ENCODE results near the gene TADA1. TPM values are rescaled to one million over a fixed set of nuclear protein-coding genes. Genes with fewer than 3 reads are reported as not detected.
A peak's percentile ranks its signal among the peaks of the same experiment; 100 is the strongest.

Gene TADA1, protein sequence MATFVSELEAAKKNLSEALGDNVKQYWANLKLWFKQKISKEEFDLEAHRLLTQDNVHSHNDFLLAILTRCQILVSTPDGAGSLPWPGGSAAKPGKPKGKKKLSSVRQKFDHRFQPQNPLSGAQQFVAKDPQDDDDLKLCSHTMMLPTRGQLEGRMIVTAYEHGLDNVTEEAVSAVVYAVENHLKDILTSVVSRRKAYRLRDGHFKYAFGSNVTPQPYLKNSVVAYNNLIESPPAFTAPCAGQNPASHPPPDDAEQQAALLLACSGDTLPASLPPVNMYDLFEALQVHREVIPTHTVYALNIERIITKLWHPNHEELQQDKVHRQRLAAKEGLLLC
- total RNA-seq (2014; rRNA removed; shearing (Covaris generic); ENCODE audit: low replicate concordance) = 19.5 and 28.4 TPM in 2 replicates

- DNase-seq = peak; percentile 99
- H3K27me3 ChIP-seq = no peaks in the 10 kb centered on the region
- H3K9me3 ChIP-seq = 0 out of 2 replicates have a peak, but pooled peaks cover 2% of the 10 kb centered on the region
- peaks cover 10% of the 10 kb centered on the region for H3K36me3 ChIP-seq
- H3K4me3 ChIP-seq = peak within 1 kb of the TSS; percentile 91
These were observed at the start of gene TADA1 for GRCh38 chr1:166875734-166876539. TADA1 (minus strand) TSS chr1:166876264; CDS start chr1:166876233, 31 bp downstream.

GRCh38 chr1:166924823-166925541 lies 48.9 kb upstream of the TADA1 start:
- Histone ChIP-seq H3K27me3 (peaks cover 4% of the 10 kb centered on the region; the same call in 1 of the 2 replicates), H3K36me3 (no peaks in the 10 kb centered on the region), H3K4me3 (no peak overlapping the region), H3K9me3 (no peaks in the 10 kb centered on the region)
- DNase-seq = no peak

- DNase-seq = no peak
- Histone ChIP-seq H3K9me3 (no peaks in the 10 kb centered on the region), H3K36me3 (no peaks in the 10 kb centered on the region), H3K4me3 (no peak overlapping the region), H3K27me3 (peaks cover 14% of the 10 kb centered on the region; the same call in 1 of the 2 replicates)
These were observed 44.8 kb upstream of the TADA1 start for GRCh38 chr1:166920561-166921475.

GRCh38 chr1:166918956-166919316 lies 42.9 kb upstream of the TADA1 start:
- Histone ChIP-seq H3K4me3 (no peak overlapping the region), H3K27me3 (peaks cover 14% of the 10 kb centered on the region; the same call in 1 of the 2 replicates), H3K36me3 (no peaks in the 10 kb centered on the region), H3K9me3 (no peaks in the 10 kb centered on the region)
- DNase-seq = no peak

- Histone ChIP-seq H3K9me3 (no peaks in the 10 kb centered on the region), H3K36me3 (no peaks in the 10 kb centered on the region), H3K27me3 (peaks cover 14% of the 10 kb centered on the region; the same call in 1 of the 2 replicates), H3K4me3 (no peak overlapping the region)
- no peak for DNase-seq
These were observed 42.3 kb upstream of the TADA1 start for GRCh38 chr1:166918088-166918955.

DNA sequence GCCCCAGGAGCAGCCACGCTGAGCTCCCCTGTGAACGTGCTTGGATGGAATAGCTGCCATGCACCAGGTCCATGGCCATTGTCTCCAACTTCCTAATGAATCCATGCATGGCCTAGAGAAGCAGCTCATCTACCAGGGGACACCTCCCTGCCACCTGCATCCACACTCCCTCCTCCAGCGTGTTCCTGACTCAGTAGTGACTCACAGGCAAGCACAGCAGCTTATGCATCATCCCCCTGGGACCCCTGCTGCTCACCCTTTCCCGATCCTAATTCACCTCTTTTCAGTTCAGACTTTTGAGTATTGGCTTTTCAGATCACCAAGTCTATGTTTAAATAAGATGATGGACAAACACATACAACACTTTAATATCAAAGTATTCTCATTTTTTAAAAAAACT lies 39.9 kb upstream of the TADA1 start:
- Histone ChIP-seq H3K4me3 (no peak overlapping the region), H3K9me3 (peaks cover 3% of the 10 kb centered on the region), H3K27me3 (peaks cover 14% of the 10 kb centered on the region; the same call in 1 of the 2 replicates), H3K36me3 (no peaks in the 10 kb centered on the region)
- DNase-seq = peak; percentile 65

DNA sequence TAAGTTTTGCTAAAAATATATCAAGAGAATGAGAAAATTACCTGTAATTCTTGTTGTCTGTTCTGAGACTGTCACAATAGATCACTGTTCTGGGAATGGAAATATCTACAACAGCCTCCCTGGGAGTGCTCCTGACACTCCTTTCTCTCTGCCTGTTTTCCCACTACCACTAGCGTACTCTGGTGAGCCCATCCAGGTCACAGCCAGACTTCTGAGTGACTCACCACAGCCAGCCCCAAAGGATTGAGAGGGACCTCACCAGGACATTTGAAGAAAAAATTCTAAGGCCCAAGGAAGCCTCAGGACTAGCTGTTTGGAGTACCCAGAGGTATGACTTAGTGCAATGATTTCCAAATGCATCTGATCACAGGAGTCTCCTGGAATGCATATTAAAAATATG lies 39.0 kb upstream of the TADA1 start:
- Histone ChIP-seq H3K9me3 (peaks cover 3% of the 10 kb centered on the region), H3K36me3 (no peaks in the 10 kb centered on the region), H3K27me3 (peaks cover 11% of the 10 kb centered on the region; the same call in 1 of the 2 replicates), H3K4me3 (no peak overlapping the region)
- DNase-seq = no peak

DNA sequence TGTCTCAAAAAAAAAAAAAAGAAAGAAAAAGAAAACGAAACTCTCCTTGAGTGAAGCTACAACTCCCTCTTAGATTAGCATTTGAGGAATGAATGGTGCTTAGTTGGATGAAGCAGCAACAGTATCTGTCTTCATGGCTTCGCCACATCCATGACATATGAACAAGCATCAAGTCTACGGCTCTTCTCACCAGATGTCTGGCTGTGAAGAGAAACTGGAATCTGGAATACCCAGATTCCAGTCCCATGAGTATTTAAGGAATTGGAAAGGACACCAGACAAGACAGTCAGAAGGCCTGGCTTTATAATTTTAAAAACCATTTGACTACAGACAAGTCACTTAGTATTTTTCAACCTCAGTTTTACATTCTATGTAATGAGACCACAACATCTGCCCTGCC lies 38.0 kb upstream of the TADA1 start:
- 0 out of 2 replicates have a peak, but pooled peaks cover 3% of the 10 kb centered on the region for H3K27me3 ChIP-seq
- DNase-seq = no peak
- H3K9me3 ChIP-seq = peaks cover 3% of the 10 kb centered on the region
- H3K36me3 ChIP-seq = no peaks in the 10 kb centered on the region
- H3K4me3 ChIP-seq = no peak overlapping the region

DNA sequence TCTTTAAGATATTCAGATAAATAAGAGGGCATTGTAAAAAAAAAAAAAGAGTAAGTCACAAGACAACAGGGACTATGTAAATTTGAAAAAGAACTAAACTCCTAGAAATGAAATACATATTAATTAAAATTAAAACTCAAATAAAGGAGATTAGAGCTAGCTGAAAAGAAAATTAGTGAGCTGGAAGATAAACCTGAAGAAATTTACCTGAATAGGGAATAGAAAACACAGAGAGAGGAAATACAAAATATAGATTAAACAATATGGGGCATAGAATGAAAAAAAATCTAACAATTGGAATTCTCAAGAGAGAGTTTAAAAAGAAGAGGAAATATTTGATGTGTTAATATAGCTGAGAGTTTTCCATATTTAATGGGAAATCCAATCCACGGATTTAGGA lies 35.6 kb upstream of the TADA1 start:
- 0 out of 2 replicates have a peak, but pooled peaks cover under 1% of the 10 kb centered on the region for H3K27me3 ChIP-seq
- peaks cover 3% of the 10 kb centered on the region for H3K9me3 ChIP-seq
- no peak for DNase-seq
- no peaks in the 10 kb centered on the region for H3K36me3 ChIP-seq
- no peak overlapping the region for H3K4me3 ChIP-seq

GRCh38 chr1:166910396-166910994 lies 34.4 kb upstream of the TADA1 start:
- Histone ChIP-seq H3K27me3 (no peaks in the 10 kb centered on the region), H3K36me3 (no peaks in the 10 kb centered on the region)
- peak; percentile 69 for DNase-seq

GRCh38 chr1:166908942-166909341 lies 32.9 kb upstream of the TADA1 start:
- H3K9me3 ChIP-seq = peaks cover 3% of the 10 kb centered on the region
- DNase-seq = no peak
- H3K4me3 ChIP-seq = no peak overlapping the region
- no peaks in the 10 kb centered on the region for H3K36me3 ChIP-seq
- no peaks in the 10 kb centered on the region for H3K27me3 ChIP-seq

More at GRCh38 chr1:166910396-166910994, 34.4 kb upstream of the TADA1 start:
- Histone ChIP-seq H3K4me3 (no peak overlapping the region), H3K9me3 (peaks cover 3% of the 10 kb centered on the region)

DNA sequence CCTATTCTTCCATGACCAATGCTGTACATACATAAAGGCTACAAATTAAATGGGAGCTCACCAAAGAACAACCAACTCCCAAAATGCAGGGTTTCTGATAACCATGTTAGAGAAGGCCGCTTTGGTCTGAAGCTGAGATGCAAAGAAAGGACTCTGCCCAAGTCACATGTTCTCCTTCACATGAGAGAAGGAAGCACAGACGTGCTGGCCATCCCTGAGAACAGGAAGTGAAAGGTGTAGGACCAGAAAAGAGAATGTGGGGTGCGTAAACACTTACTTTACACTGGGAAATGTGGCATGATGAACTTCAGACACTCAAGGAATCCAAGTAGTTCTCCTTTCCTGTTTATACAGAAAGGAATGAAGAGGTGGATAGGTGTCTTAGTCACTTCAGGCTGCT lies 31.7 kb upstream of the TADA1 start:
- no peak overlapping the region for H3K4me3 ChIP-seq
- DNase-seq = no peak
- H3K36me3 ChIP-seq = no peaks in the 10 kb centered on the region
- H3K27me3 ChIP-seq = no peaks in the 10 kb centered on the region
- peaks cover 3% of the 10 kb centered on the region for H3K9me3 ChIP-seq

GRCh38 chr1:166907051-166907450 lies 31.0 kb upstream of the TADA1 start:
- DNase-seq = no peak
- H3K4me3 ChIP-seq = no peak overlapping the region
- no peaks in the 10 kb centered on the region for H3K36me3 ChIP-seq
- peaks cover 3% of the 10 kb centered on the region for H3K9me3 ChIP-seq
- no peaks in the 10 kb centered on the region for H3K27me3 ChIP-seq

- no peak for DNase-seq
- Histone ChIP-seq H3K36me3 (no peaks in the 10 kb centered on the region), H3K9me3 (peaks cover 3% of the 10 kb centered on the region), H3K27me3 (no peaks in the 10 kb centered on the region), H3K4me3 (no peak overlapping the region)
These were observed 30.6 kb upstream of the TADA1 start for GRCh38 chr1:166906647-166907046.

- Histone ChIP-seq H3K9me3 (no peaks in the 10 kb centered on the region), H3K36me3 (no peaks in the 10 kb centered on the region), H3K4me3 (no peak overlapping the region), H3K27me3 (no peaks in the 10 kb centered on the region)
- DNase-seq = peak; percentile 48
These were observed 29.8 kb upstream of the TADA1 start for GRCh38 chr1:166905900-166906299.
